Endothelial cell of umbilical vein (primary cell): ENCODE measurements around the gene ZNF281.

Source experiments
- EZH2 ChIP-seq: IDR thresholded peaks from 2 replicates; pipeline ENCODE4 v1.6.1; 2012; ENCODE audit warnings: borderline replicate concordance, low read depth, mild to moderate bottlenecking, moderate library complexity, low read length, inconsistent platforms; ENCODE audit not compliant: severe bottlenecking
- POLR2A ChIP-seq: IDR thresholded peaks from 2 replicates; pipeline ENCODE4 v1.6.1; 2012; ENCODE audit warnings: low read depth, mild to moderate bottlenecking, control low read depth, low read length
- POLR2AphosphoS5 ChIP-seq: IDR thresholded peaks from 2 replicates; pipeline ENCODE4 v1.6.1; 2012; ENCODE audit warnings: low read depth, mild to moderate bottlenecking, control low read depth, low read length, moderate library complexity; ENCODE audit not compliant: insufficient read depth
- TF ChIP-seq, protein P1 (sequence below), 2 donors: IDR thresholded peaks; 1 replicate in 1 of 2; 2 replicates in 1 of 2; pipeline ENCODE4 v1.5.1; 2011; ENCODE audit warnings: low read length in 2 of 2, mild to moderate bottlenecking in 2 of 2, moderate library complexity in 2 of 2, control low read depth in 1 of 2, inconsistent platforms in 1 of 2, low read depth in 1 of 2; ENCODE audit not compliant: insufficient read depth in 1 of 2; ENCODE audit errors: extremely low read depth in 1 of 2

DNA sequence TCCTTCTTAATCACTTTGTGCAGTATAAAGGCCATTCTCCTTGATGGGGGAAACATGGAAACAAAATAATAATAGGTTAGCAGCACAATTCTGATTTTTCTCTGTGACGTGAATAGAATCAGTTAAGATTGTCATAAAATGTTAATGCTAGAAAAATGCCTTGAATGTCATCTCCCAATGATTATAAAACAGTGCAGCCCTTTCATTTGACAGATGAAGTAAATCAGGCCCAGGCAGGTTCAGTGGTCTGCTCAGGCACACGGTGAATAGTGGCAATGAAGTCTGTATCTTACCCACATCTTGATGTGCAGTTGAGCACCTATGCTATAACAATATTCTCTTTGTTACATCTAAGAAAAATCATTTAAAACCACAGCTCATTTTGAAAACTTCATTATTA lies 32.2 kb upstream of the ZNF281 start:
- TF ChIP-seq, protein P1, sequence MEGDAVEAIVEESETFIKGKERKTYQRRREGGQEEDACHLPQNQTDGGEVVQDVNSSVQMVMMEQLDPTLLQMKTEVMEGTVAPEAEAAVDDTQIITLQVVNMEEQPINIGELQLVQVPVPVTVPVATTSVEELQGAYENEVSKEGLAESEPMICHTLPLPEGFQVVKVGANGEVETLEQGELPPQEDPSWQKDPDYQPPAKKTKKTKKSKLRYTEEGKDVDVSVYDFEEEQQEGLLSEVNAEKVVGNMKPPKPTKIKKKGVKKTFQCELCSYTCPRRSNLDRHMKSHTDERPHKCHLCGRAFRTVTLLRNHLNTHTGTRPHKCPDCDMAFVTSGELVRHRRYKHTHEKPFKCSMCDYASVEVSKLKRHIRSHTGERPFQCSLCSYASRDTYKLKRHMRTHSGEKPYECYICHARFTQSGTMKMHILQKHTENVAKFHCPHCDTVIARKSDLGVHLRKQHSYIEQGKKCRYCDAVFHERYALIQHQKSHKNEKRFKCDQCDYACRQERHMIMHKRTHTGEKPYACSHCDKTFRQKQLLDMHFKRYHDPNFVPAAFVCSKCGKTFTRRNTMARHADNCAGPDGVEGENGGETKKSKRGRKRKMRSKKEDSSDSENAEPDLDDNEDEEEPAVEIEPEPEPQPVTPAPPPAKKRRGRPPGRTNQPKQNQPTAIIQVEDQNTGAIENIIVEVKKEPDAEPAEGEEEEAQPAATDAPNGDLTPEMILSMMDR (IDR thresholded peaks at IDR 0.05; ENCODE audit: extremely low read depth in 1 of 2, insufficient read depth in 1 of 2, low read depth in 1 of 2, low read length in 2 of 2): no peak
- TF ChIP-seq EZH2: no peak
- TF ChIP-seq POLR2A: no peak
- TF ChIP-seq POLR2AphosphoS5: no peak
